Testis (tissue), 3 donors: ENCODE measurements around the gene PAX7. TPM values are rescaled to one million over a fixed set of nuclear protein-coding genes. Genes with fewer than 3 reads are reported as not detected.
"Not testable (repeated sequence)": the region's sequence is repeated elsewhere in the genome, so short reads cannot be mapped to it uniquely, and the experiment has no call there.

Experiments used
- DNase-seq: peaks from one replicate; pipeline ENCODE4 v3.0.0-alpha.2; 2019
- H3K27ac ChIP-seq, 2 donors: fragments of 200-600 bp; sonication (generic); one replicate each; pipeline ENCODE4 v1.5.1; 2019
- H3K27me3 ChIP-seq: fragments of 200-600 bp; sonication (generic); one replicate; pipeline ENCODE4 v1.5.1; 2019
- H3K36me3 ChIP-seq: fragments of 200-600 bp; sonication (generic); one replicate; pipeline ENCODE4 v1.5.1; 2017; ENCODE audit warnings: low read depth; ENCODE audit errors: missing control alignments
- H3K4me1 ChIP-seq: fragments of 200-600 bp; sonication (generic); one replicate; pipeline ENCODE4 v1.5.1; 2019
- H3K4me3 ChIP-seq, 2 donors: fragments of 200-600 bp; sonication (generic); one replicate each; pipeline ENCODE4 v1.5.1; 2017 to 2019
- H3K9me3 ChIP-seq: fragments of 200-600 bp; sonication (generic); one replicate; pipeline ENCODE4 v1.5.1; 2017
- CTCF ChIP-seq, 3 experiments: fragments of 450-650 bp in 2 of 3; fragments of 200-600 bp in 1 of 3; sonication (generic) in 1 of 3; IDR thresholded peaks; one replicate each; pipeline ENCODE4 v1.5.1; 2016 to 2019; ENCODE audit warnings: antibody characterized with exemption in 3 of 3, mild to moderate bottlenecking in 2 of 3, moderate library complexity in 1 of 3
- POLR2A ChIP-seq: fragments of 450-650 bp; IDR thresholded peaks from one replicate; pipeline ENCODE4 v1.6.1; 2017; ENCODE audit warnings: antibody characterized with exemption, mild to moderate bottlenecking, moderate library complexity
- WGBS, 2 donors: methylation state at CpG; one replicate each; pipeline ENCODE4 v1.1.5; 2018; 5-methylcytosine and 5-hydroxymethylcytosine counted together
- intact Hi-C: fragments of 100-400 bp; cut with DNase I; formaldehyde crosslinking; loops from one replicate; pipeline ENCODE4 v1.15.1; 2023; ENCODE audit warnings: low total_unique reads
- polyA plus RNA-seq: library from polyadenylated mRNA; stranded (reverse); fragments of 350-450 nt; fragmentation: Illumina TruSeq; extraction: RNeasy Lipid Tissue Mini Kit (QIAGEN cat#74804); gene quantifications from one replicate; pipeline ENCODE4 v1.2.3, GENCODE V29; 2014; ENCODE audit warnings: low read depth, low replicate concordance; ENCODE audit not compliant: insufficient read depth
- total RNA-seq, 2 donors: library from RNA; depleted of rRNA; stranded (reverse); fragments of >200 nt; gene quantifications; one replicate each; pipeline ENCODE4 v1.2.3, GENCODE V29; 2016

The PAX7 gene
- total and polyA plus RNA-seq, 3 donors from 2014 or later: 0.16 to 0.37 (median 0.18) TPM

- no peak overlapping the region for H3K4me3 ChIP-seq
- WGBS, 2 donors: 90 to 91% methylated on average over 3 of the region's 3 CpGs
- TF ChIP-seq POLR2A (no peak), CTCF (IDR thresholded peaks at IDR 0.05) (no peak)
- intact Hi-C loops: no loop called here
- H3K4me1 ChIP-seq: peaks cover 4% of the 10 kb centered on the region
- DNase-seq: no peak
- H3K27ac ChIP-seq: no peak overlapping the region
- H3K36me3 ChIP-seq: no peaks in the 10 kb centered on the region
- H3K9me3 ChIP-seq: no peaks in the 10 kb centered on the region
- H3K27me3 ChIP-seq: no peaks in the 10 kb centered on the region
Measured at GRCh38 chr1:18760156-18760555, 129.5 kb downstream of the PAX7 start.

- Histone ChIP-seq H3K4me1 (peaks cover 4% of the 10 kb centered on the region), H3K36me3 (no peaks in the 10 kb centered on the region), H3K27ac (no peak overlapping the region), H3K4me3 (no peak overlapping the region), H3K9me3 (no peaks in the 10 kb centered on the region), H3K27me3 (no peaks in the 10 kb centered on the region)
- DNase-seq: no peak
- WGBS, 2 donors: 82 to 85% methylated on average over 10 to 14 of the region's 14 CpGs
- intact Hi-C loops: no loop called here
- TF ChIP-seq POLR2A (no peak), CTCF (IDR thresholded peaks at IDR 0.05) (no peak)
Measured at GRCh38 chr1:18761948-18762840, 131.5 kb downstream of the PAX7 start.

- Histone ChIP-seq H3K27ac (no peak overlapping the region), H3K4me1 (peaks cover 4% of the 10 kb centered on the region), H3K27me3 (no peaks in the 10 kb centered on the region), H3K9me3 (no peaks in the 10 kb centered on the region), H3K36me3 (no peaks in the 10 kb centered on the region), H3K4me3 (no peak overlapping the region)
- intact Hi-C loops: no loop called here
- no peak for DNase-seq
- 46 to 64% methylated on average over 5 to 7 of the region's 7 CpGs for WGBS, 2 donors
- no peak for TF ChIP-seq CTCF (IDR thresholded peaks at IDR 0.05)
- TF ChIP-seq POLR2A: no peak
Measured at GRCh38 chr1:18764362-18764761, 133.7 kb downstream of the PAX7 start.

GRCh38 chr1:18765725-18766124 is 135.1 kb downstream of the PAX7 start:
- Histone ChIP-seq H3K4me3 (no peak overlapping the region), H3K4me1 (peaks cover 4% of the 10 kb centered on the region), H3K9me3 (no peaks in the 10 kb centered on the region), H3K27ac (no peak overlapping the region), H3K27me3 (no peaks in the 10 kb centered on the region), H3K36me3 (no peaks in the 10 kb centered on the region)
- 83 to 86% methylated on average over 6 to 7 of the region's 7 CpGs for WGBS, 2 donors
- TF ChIP-seq CTCF (IDR thresholded peaks at IDR 0.05): no peak
- no peak for TF ChIP-seq POLR2A
- no peak for DNase-seq
- intact Hi-C loops: no loop called here

GRCh38 chr1:18766328-18766727 is 135.7 kb downstream of the PAX7 start:
- no peaks in the 10 kb centered on the region for H3K27me3 ChIP-seq
- no peak overlapping the region for H3K4me3 ChIP-seq
- no peaks in the 10 kb centered on the region for H3K36me3 ChIP-seq
- WGBS, 2 donors: 93 to 96% methylated on average over 2 of the region's 2 CpGs
- no peak for DNase-seq
- intact Hi-C loops: no loop called here
- H3K4me1 ChIP-seq: peaks cover 4% of the 10 kb centered on the region
- no peaks in the 10 kb centered on the region for H3K9me3 ChIP-seq
- no peak for TF ChIP-seq CTCF (IDR thresholded peaks at IDR 0.05)
- TF ChIP-seq POLR2A: no peak
- no peak overlapping the region for H3K27ac ChIP-seq

GRCh38 chr1:18767576-18767975 is 136.9 kb downstream of the PAX7 start:
- H3K36me3 ChIP-seq, H3K4me1 ChIP-seq, intact Hi-C loops, H3K4me3 ChIP-seq, DNase-seq, H3K27ac ChIP-seq, H3K9me3 ChIP-seq, H3K27me3 ChIP-seq: not testable (repeated sequence)
- WGBS, 2 donors: 72 to 80% methylated on average over 5 of the region's 5 CpGs
